ENCODE data around the gene U2AF1.
"Not testable (repeated sequence)": the region's sequence is repeated elsewhere in the genome, so short reads cannot be mapped to it uniquely, and the experiment has no call there.

The U2AF1 gene

DNA sequence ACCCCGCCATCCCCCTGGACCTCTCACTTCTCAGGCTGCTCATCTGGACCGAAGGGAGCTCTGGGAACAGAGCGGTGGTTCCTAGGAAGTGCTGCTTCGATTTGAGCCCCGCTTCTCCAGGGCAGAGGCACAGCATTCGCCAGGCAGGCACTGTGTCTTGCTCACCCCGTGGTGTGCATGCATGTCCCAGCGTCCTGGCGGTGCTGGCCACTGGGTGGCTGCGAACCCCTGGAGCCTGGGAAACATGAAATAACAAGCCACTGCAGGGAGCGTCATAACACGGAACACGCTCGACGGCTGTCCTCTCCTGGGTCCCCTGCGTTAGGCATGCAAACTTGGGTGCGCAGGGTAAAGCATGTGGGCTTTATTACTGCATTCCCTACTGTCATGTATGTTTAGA is 17.9 kb downstream of the U2AF1 start:
- H3K4me3 ChIP-seq (ENCODE audit: low read depth, low read length); DNase-seq (ENCODE audit: low read depth): not testable (repeated sequence)

DNA sequence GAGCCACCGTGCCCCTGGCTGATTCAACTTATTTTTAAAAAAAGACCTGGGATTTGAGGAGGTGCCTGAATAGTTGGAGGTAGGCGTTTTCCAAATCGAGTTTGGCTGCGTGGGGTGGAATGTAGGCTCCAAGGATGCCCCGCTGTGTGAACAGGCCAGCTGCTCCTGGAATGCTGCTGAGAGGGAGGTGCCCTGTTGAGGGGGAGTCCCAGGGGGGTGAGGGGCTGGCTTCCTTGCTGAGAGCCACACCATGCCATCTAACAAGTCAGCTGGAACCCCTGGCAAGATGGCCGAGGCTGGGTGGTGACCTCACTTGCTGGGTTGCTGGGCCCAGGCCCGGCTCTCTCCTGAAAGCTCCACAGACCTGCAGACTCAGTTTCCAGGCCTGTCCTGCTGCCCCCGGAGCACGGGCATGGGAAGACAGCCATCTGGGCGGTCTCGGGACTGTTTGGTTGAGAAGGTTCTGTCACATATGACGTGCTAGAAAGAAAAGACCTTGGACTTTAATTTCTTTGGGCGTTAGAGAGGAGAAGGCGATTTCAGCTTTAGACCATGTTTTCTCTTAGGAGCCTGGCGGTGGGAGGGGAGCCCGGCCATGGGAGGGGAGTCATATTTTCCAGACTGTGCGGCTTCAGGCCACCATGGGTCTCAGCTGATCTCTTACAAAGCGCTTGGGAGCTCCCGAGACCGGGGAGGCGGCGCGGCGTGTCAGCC is 24.6 kb downstream of the U2AF1 start:
- DNase-seq (ENCODE audit: low read depth); H3K4me3 ChIP-seq (ENCODE audit: low read depth, low read length): not testable (repeated sequence)

GRCh38 chr21:43076643-43077042 is 30.7 kb downstream of the U2AF1 start:
- not testable (repeated sequence) for DNase-seq (ENCODE audit: low read depth); H3K4me3 ChIP-seq (ENCODE audit: low read depth, low read length)

DNA sequence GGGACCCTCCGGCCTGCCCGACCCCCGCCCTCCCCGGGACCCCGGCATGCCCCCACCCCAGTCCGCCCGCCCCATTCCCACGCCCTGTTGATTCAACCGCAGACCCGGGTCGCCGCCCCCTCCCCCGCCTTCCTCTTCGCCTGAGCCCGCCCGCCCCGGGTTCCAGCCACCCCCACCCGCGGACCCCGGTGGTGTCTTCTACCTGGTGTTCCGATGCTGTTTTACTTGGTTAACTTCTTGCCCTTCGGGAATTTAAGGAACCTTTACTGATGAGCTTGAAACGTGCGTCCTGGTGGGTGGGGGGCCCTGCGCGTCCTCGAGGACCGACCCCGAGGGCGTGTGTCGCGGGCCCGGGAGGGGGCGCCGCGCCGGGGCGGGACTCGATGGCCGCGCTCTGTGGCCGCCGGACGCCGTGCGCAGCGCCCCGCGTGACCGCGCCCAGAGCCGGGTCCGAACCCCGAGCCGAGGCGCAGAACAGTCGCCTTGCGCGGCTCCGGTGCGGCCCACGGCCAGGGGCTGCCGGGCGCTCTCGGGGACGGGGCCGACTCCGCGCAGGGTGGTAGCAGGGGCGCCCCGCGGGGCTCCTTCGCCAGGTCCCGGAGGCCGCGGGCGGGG is 31.2 kb downstream of the U2AF1 start:
- not testable (repeated sequence) for H3K4me3 ChIP-seq (ENCODE audit: low read depth, low read length); DNase-seq (ENCODE audit: low read depth)

DNA sequence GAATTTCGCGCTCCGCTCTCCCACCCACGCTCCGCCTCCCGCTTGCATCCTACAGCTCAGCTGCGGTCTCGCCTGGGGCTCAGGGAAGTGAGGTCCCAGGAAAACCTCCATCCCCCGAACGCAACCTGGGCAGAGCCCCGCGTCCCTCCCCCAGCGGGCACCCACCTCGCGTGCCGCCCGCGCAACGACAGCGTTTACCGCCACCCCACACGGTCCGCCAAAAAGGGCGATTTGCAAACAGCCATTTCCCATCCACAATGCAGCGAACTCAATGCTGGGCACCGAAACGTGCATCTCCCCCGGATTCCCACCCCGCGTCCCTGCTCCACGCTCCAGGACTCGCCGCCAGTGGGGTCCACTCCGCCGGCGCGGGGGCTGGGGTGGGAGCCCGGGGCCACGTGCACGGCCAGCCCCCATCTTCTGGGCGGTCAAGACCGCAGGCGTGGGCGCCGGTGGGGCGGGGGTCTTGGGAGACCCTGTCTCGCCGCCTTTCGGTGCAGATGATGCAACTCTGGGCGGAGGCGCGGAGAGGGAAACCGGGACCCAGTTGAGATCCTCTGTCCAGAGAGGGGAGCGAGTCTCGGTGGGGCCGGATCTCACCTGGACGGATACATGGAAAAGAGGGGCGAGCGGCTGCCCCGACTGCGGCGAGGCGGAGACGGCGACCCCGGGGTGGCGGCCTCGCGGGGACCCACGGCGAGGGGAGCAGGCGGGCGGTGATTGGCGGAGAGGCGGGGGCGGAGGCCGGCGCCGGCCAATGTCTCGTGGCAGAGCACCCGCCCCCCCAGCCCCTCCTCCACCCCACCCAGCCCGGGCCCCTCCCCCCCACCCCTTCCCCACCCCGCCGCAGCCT is 32.0 kb downstream of the U2AF1 start, which contains the start of gene CBS:
Gene CBS (minus strand): TSS at position 666 of the 853 bp plus-strand sequence. CDS start 3,642 bp downstream, outside the sequence.
- H3K4me3 ChIP-seq (ENCODE audit: low read depth, low read length); DNase-seq (ENCODE audit: low read depth): not testable (repeated sequence)

GRCh38 chr21:43074401-43075169 is 32.8 kb downstream of the U2AF1 start:
- DNase-seq (ENCODE audit: low read depth); H3K4me3 ChIP-seq (ENCODE audit: low read depth, low read length): not testable (repeated sequence)

- H3K4me3 ChIP-seq (ENCODE audit: low read depth, low read length); DNase-seq (ENCODE audit: low read depth): not testable (repeated sequence)
These were observed 34.6 kb downstream of the U2AF1 start for GRCh38 chr21:43072742-43073141.

DNA sequence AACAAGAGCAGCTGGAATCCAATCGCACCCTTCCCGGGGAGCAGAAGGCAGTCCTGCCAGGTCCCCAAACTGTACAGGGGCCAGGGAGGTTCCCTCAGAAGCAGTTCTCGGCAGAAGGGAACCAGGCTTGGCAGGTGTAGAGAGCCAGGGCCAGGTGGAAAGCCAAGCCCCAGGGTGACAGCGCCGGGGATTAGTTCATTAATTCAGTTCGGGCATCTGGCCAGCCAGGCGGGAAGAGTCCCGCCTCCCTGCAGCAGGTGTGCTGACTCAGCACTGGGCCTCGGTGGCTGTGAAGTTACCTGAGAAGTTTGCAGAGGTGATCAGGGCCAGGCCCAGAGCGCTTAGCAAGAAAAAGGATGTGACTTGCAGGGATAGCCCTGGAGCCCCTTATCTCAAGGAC is 37.7 kb downstream of the U2AF1 start:
- DNase-seq (ENCODE audit: low read depth); H3K4me3 ChIP-seq (ENCODE audit: low read depth, low read length): not testable (repeated sequence)

DNA sequence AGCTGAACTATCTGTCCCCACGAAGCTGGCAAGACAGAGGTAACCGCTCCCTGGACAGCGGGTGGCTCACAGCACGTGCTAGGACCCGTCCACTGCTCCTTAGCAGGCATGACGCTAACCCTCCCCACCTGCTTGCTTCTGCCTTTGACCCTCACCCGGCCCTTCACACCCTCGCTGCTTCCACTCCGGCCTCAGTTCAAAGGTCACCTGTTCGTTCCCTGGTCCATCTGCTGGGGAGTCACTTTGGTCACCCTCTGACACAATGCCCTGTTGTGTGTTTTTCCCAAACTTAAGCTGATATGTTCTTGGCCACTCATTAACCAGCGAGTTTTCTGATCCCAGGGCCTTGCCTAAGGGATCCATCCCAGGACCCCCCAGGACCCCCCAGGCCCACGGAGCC is 39.3 kb downstream of the U2AF1 start:
- not testable (repeated sequence) for DNase-seq (ENCODE audit: low read depth); H3K4me3 ChIP-seq (ENCODE audit: low read depth, low read length)

DNA sequence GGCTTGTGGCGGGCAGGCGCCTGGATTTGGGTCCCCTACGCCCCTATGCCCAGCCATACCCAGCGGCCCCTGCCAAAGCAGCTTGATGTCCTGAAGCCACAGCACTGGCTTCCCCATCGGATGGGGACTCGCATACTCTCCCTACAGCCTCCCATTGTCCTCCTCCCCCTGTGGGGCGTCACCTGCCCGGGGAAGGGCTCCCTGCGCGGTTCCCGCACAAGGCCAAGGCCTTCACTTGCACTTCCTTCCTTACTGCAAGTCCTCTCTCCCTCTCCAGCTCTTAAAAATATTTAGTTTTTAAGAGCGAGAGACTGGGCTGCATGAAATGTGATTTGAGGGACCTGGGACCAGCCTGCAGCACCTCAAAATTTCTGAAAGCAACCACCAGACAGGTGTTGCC is 40.7 kb downstream of the U2AF1 start:
- not testable (repeated sequence) for DNase-seq (ENCODE audit: low read depth); H3K4me3 ChIP-seq (ENCODE audit: low read depth, low read length)

GRCh38 chr21:43065991-43066390 is 41.4 kb downstream of the U2AF1 start:
- H3K4me3 ChIP-seq (ENCODE audit: low read depth, low read length); DNase-seq (ENCODE audit: low read depth): not testable (repeated sequence)

DNA sequence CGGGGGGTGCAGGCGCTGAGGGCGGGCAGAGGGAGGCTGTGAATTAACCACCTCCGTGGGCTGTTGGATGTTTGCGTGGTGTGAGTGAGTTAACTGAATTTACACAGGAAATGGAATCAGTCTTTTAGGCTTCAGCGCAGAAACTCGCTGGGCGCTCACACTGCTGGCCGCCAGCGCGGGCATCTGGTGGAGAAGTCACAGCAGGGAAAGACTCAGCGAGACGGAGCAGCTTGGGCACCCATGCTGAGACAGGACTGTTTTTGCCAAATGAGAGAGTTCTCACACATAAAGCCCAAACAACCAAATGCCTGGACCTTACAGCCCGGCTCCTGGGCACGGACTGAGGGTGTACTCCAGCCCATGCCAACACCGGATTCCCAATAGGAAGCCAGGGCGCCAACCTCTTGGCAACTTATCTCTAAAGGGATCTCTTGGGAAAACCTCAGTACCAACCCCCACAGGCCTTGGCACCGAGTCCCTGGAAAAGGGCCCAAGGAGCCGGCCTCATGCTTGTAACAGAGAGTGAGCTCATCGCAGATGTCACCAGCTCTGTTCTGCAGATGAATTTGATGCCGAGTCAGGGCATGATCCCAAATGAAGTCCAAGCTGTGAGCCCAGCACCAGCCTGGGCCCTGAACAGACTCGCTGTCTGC is 43.0 kb downstream of the U2AF1 start:
- H3K4me3 ChIP-seq (ENCODE audit: low read depth, low read length); DNase-seq (ENCODE audit: low read depth): not testable (repeated sequence)

DNA sequence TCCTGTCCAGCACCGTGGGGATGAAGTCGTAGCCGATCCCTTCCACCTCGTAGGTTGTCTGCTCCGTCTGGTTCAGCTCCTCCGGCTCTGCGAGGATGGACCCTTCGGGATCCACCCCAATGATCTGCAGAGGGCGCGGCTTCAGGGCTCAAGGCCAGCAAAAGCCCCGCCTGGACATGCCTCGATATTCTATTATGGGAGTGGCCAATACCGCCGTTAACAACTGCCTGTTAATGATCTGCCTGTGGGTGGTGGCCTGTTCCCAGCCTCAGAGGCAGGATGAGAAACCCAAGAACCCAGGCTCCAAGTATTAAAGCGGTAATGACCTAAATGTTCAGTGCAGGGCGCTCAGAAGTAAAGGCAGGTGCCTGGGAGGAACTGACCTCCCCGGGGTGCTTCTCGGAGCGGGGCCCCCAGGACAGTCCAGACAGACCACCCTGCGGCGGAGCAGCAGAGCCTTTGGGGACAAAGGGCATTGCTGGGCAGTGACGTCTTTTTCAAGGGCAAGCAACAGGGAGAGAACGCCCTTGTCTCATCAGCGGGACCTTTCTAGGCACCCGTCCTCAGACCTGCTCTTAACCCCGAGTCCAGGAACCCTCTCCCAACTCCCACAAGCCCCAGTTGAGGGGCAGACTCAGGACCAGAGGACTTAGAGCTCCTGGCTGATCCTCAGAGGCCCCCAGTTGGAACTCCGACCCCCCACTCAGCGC is 44.3 kb downstream of the U2AF1 start:
- not testable (repeated sequence) for H3K4me3 ChIP-seq (ENCODE audit: low read depth, low read length); DNase-seq (ENCODE audit: low read depth)

GRCh38 chr21:43053112-43053511 is 54.3 kb downstream of the U2AF1 start:
- DNase-seq (ENCODE audit: low read depth); H3K4me3 ChIP-seq (ENCODE audit: low read depth, low read length): not testable (repeated sequence)

DNA sequence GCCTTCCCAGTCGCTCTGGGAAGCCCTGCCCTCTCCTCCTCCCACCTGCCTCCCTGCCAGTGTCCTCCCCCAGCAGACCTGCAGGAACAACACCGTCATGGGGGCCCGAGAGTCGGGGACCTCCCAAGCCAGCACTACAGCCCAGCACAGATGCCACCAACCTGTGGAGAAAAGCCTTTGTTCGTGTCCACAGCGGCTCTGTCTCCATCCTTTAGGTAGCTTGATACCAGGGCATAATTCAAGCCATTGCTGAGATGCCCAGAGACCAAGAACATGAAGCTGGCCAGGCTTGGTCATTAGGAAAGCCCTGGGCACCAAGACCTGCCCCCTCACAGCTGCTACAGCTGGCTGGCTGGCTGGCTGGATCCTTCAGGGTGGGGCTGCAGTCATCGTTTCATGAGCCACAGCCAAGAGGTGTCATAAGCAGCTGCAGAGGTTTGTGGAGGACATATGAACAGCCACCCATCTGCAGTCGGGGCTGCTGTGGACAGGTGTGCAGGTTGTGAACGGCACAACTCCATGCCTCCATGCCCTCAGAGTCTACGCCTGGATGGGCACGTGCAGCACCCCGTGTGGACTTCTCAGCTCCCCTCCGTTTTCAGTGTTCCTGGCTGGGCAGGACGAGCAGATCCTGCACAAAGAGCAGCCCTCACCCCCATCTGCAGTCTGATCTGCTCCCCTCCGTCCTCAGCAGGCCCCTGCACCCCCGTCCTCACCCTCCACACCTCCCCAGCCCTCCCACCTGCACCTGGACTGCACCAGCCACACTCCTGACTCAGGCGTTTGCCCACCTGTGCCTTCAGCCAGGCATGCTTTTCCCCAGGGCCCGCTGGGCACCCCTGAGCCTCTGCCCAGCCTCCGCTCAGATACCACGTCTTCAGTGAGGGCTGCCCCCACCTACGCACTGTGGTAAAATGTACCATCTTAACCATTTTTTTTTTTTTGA is 61.2 kb downstream of the U2AF1 start:
- not testable (repeated sequence) for DNase-seq (ENCODE audit: low read depth)

GRCh38 chr21:43045165-43045875 is 62.0 kb downstream of the U2AF1 start:
- H3K4me3 ChIP-seq (ENCODE audit: low read depth, low read length); DNase-seq (ENCODE audit: low read depth): not testable (repeated sequence)

More for the DNA sequence above, 61.2 kb downstream of the U2AF1 start:
- H3K4me3 ChIP-seq (ENCODE audit: low read depth, low read length): not testable (repeated sequence)

Data from GM12865 (cell line).